ENCODE measurements around the gene C12orf57. TPM values are rescaled to one million over a fixed set of nuclear protein-coding genes. Genes with fewer than 3 reads are reported as not detected.
A peak's percentile ranks its signal among the peaks of the same experiment; 100 is the strongest.

Gene C12orf57
- total RNA-seq, 4 donors from 2014 or later: 251 to 495 (median 436) TPM

- Histone ChIP-seq H3K27me3 (no peaks in the 10 kb centered on the region), H3K4me3 (peak overlapping the region; percentile 60), H3K36me3 (peaks cover 16% of the 10 kb centered on the region), H3K4me1 (peaks cover 84% of the 10 kb centered on the region), H3K9me3 (no peaks in the 10 kb centered on the region), H3K27ac (peak overlapping the region; percentile 93)
- WGBS: 3% methylated on average over 8 of the region's 16 CpGs
- TF ChIP-seq CTCF (IDR thresholded peaks at IDR 0.05) (peak; percentile 25 to 41), EP300 (IDR thresholded peaks at IDR 0.05) (no peak)
- peak in 1 of 2 donors; percentile 81 for DNase-seq (ENCODE audit: low spot score in 2 of 2)
These were observed 18.0 kb downstream of the C12orf57 start for GRCh38 chr12:6961695-6962284.

- TF ChIP-seq POLR2AphosphoS5 (IDR thresholded peaks at IDR 0.05) (no peak), CTCF (IDR thresholded peaks at IDR 0.05) (no peak), EP300 (IDR thresholded peaks at IDR 0.05) (no peak)
- DNase-seq (ENCODE audit: low spot score in 2 of 2): peak in 1 of 2 donors; percentile 75
- peaks cover 83% of the 10 kb centered on the region for H3K4me1 ChIP-seq
These were observed 18.6 kb downstream of the C12orf57 start for GRCh38 chr12:6962285-6963015.

GRCh38 chr12:6963016-6963731 lies 19.4 kb downstream of the C12orf57 start:
- H3K4me1 ChIP-seq: peaks cover 83% of the 10 kb centered on the region
- 59% methylated on average over 26 of the region's 32 CpGs for WGBS
- H3K27ac ChIP-seq: peak overlapping the region; percentile 93
- TF ChIP-seq EP300 (IDR thresholded peaks at IDR 0.05): no peak
- peak in 1 of 3 donors; percentile 25 for TF ChIP-seq POLR2AphosphoS5 (IDR thresholded peaks at IDR 0.05)
- TF ChIP-seq POLR2A (IDR thresholded peaks at IDR 0.05): peak in 1 of 2 donors; percentile 47
- peaks cover 30% of the 10 kb centered on the region for H3K36me3 ChIP-seq
- no peaks in the 10 kb centered on the region for H3K27me3 ChIP-seq
- H3K9me3 ChIP-seq: no peaks in the 10 kb centered on the region
- DNase-seq (ENCODE audit: low spot score in 2 of 2): peak in 1 of 2 donors; percentile 83
- peak overlapping the region; percentile 60 for H3K4me3 ChIP-seq

More at GRCh38 chr12:6962285-6963015, 18.6 kb downstream of the C12orf57 start:
- WGBS: 25% methylated on average over 4 of the region's 25 CpGs
- peaks cover 23% of the 10 kb centered on the region for H3K36me3 ChIP-seq
- no peaks in the 10 kb centered on the region for H3K9me3 ChIP-seq
- H3K27me3 ChIP-seq: no peaks in the 10 kb centered on the region
- peak overlapping the region; percentile 93 for H3K27ac ChIP-seq
- H3K4me3 ChIP-seq: peak overlapping the region; percentile 60

- 44% methylated on average over 14 of the region's 17 CpGs for WGBS
- Histone ChIP-seq H3K9me3 (no peaks in the 10 kb centered on the region), H3K27me3 (no peaks in the 10 kb centered on the region), H3K4me1 (peaks cover 83% of the 10 kb centered on the region), H3K4me3 (peak overlapping the region; percentile 60), H3K27ac (peak overlapping the region; percentile 93), H3K36me3 (peaks cover 36% of the 10 kb centered on the region)
- TF ChIP-seq POLR2A (IDR thresholded peaks at IDR 0.05) (no peak), EP300 (IDR thresholded peaks at IDR 0.05) (no peak)
- DNase-seq (ENCODE audit: low spot score in 2 of 2): peak in 1 of 2 donors; percentile 75
These were observed 20.1 kb downstream of the C12orf57 start for GRCh38 chr12:6963791-6964413.

- Histone ChIP-seq H3K4me1 (peaks cover 85% of the 10 kb centered on the region), H3K9me3 (no peaks in the 10 kb centered on the region), H3K36me3 (peaks cover 40% of the 10 kb centered on the region), H3K27ac (peak overlapping the region; percentile 93), H3K4me3 (peak overlapping the region; percentile 60), H3K27me3 (no peaks in the 10 kb centered on the region)
- TF ChIP-seq POLR2AphosphoS5 (IDR thresholded peaks at IDR 0.05) (no peak), CTCF (IDR thresholded peaks at IDR 0.05) (no peak), POLR2A (IDR thresholded peaks at IDR 0.05) (no peak), EP300 (IDR thresholded peaks at IDR 0.05) (no peak)
- peak in 1 of 2 donors; percentile 59 for DNase-seq (ENCODE audit: low spot score in 2 of 2)
- WGBS: 49% methylated on average over 4 of the region's 8 CpGs
These were observed 20.8 kb downstream of the C12orf57 start for GRCh38 chr12:6964605-6965025.
